HCT116 (cell line): ENCODE results near the gene DCAF5. TPM values are rescaled to one million over a fixed set of nuclear protein-coding genes. Genes with fewer than 3 reads are reported as not detected.

Experiments used
- ATAC-seq: fragments of 200-7000 bp; cut with Tn5 transposase; 2 replicates; pipeline ENCODE4 v1.9.1; 2020; ENCODE audit warnings: mild to moderate bottlenecking, moderate library complexity
- BruUV-seq: library from RNA; stranded (reverse); fragments of 400-500 nt; replicated peaks from 2 replicates; lab custom pipeline; 2021; lab: Mats Ljungman, UMichigan
- CTCF ChIA-PET: fragments of 300-600 bp; sonication (Branson Sonifier 250); formaldehyde crosslinking; loops from one replicate; lab custom pipeline; 2021; ENCODE audit warnings: antibody characterized with exemption; lab: Charles Lee
- POLR2A ChIA-PET: fragments of 300-600, 350-600 bp; sonication (Branson Sonifier 250); formaldehyde crosslinking; loops from one replicate; lab custom pipeline; 2021; ENCODE audit warnings: antibody characterized with exemption; lab: Charles Lee
- RAD21 ChIA-PET, 2 experiments: fragments of 300-600 bp; sonication (Branson Sonifier 250); formaldehyde crosslinking; loops; one replicate each; lab custom pipeline; 2023; ENCODE audit warnings: low total read pairs in 2 of 2; ENCODE audit not compliant: uncharacterized antibody in 2 of 2, unreplicated experiment in 2 of 2, low non-redundant PET in 1 of 2; lab: Charles Lee
- DNase-seq: peaks from one replicate; pipeline ENCODE4 v3.0.0-alpha.2; 2010; ENCODE audit warnings: low read depth, low spot score
- H2AFZ ChIP-seq: fragments of 200-600 bp; shearing (Covaris generic), sonication (generic); 2 replicates; pipeline ENCODE4 v1.6.1; 2017; ENCODE audit warnings: low read depth, mixed run types, mixed read lengths, antibody characterized with exemption, low read length; ENCODE audit not compliant: poor library complexity, severe bottlenecking
- H3K27ac ChIP-seq: 2 replicates; pipeline ENCODE4 v1.5.1; 2012; ENCODE audit warnings: low read depth, low read length
- H3K27me3 ChIP-seq: fragments of 200-600 bp; sonication (generic); 2 replicates; pipeline ENCODE4 v1.6.1; 2016; ENCODE audit warnings: mixed run types, low read length, mixed read lengths; ENCODE audit not compliant: insufficient read depth
- H3K36me3 ChIP-seq, 2 experiments: fragments of 200-500 bp in 1 of 2; fragments of 200-600 bp in 1 of 2; sonication (Bioruptor generic) in 1 of 2; sonication (generic) in 1 of 2; 2 replicates each; pipeline versions ENCODE4 v1.5.1 to v1.6.1; 2014 to 2016; ENCODE audit warnings: low read length in 2 of 2, inconsistent platforms in 1 of 2, mixed read lengths in 1 of 2, mixed run types in 1 of 2; ENCODE audit not compliant: insufficient read depth in 2 of 2, control insufficient read depth in 1 of 2
- H3K4me1 ChIP-seq, 2 experiments: fragments of 200-600 bp in 1 of 2; sonication (generic) in 1 of 2; 2 replicates each; pipeline versions ENCODE4 v1.5.1 to v1.6.1; 2012 to 2017; ENCODE audit warnings: low read length in 2 of 2, inconsistent platforms in 1 of 2, mild to moderate bottlenecking in 1 of 2, mixed read lengths in 1 of 2, mixed run types in 1 of 2, moderate library complexity in 1 of 2; ENCODE audit not compliant: insufficient read depth in 2 of 2, control insufficient read depth in 1 of 2
- H3K4me2 ChIP-seq: fragments of 200-600 bp; sonication (generic); 2 replicates; pipeline ENCODE4 v1.6.1; 2017; ENCODE audit warnings: mixed run types, low read length, mixed read lengths
- H3K4me3 ChIP-seq, 2 experiments: fragments of 200-600 bp in 1 of 2; sonication (generic) in 1 of 2; replicated peaks in 1 of 2; 2 replicates each; pipeline ENCODE4 v1.5.1; 2011 to 2016; ENCODE audit warnings: low read length in 2 of 2, control low read depth in 1 of 2, low read depth in 1 of 2, mild to moderate bottlenecking in 1 of 2, mixed read lengths in 1 of 2, mixed run types in 1 of 2
- H3K79me2 ChIP-seq: fragments of 200-600 bp; sonication (generic); 2 replicates; pipeline ENCODE4 v1.6.1; 2017; ENCODE audit warnings: mild to moderate bottlenecking, mixed run types, low read length, moderate library complexity, mixed read lengths; ENCODE audit not compliant: insufficient read depth
- H3K9ac ChIP-seq: fragments of 200-600 bp; sonication (generic); 2 replicates; pipeline ENCODE4 v1.6.1; 2016; ENCODE audit warnings: low read length, mixed read lengths
- H3K9me2 ChIP-seq: fragments of 200-600 bp; sonication (generic), shearing (Covaris generic); 2 replicates; pipeline ENCODE4 v1.6.1; 2017; ENCODE audit warnings: mixed run types, mild to moderate bottlenecking, moderate library complexity; ENCODE audit not compliant: insufficient read depth
- H3K9me3 ChIP-seq, 2 experiments: fragments of 200-500 bp in 1 of 2; fragments of 200-600 bp in 1 of 2; sonication (Bioruptor generic) in 1 of 2; sonication (generic) in 1 of 2; 2 replicates each; pipeline ENCODE4 v1.6.1; 2014 to 2017; ENCODE audit warnings: low read length in 2 of 2, mixed read lengths in 2 of 2, inconsistent platforms in 1 of 2, low read depth in 1 of 2, mild to moderate bottlenecking in 1 of 2, mixed run types in 1 of 2, moderate library complexity in 1 of 2; ENCODE audit not compliant: control insufficient read depth in 1 of 2, insufficient read depth in 1 of 2
- H4K20me1 ChIP-seq: fragments of 200-600 bp; sonication (generic), shearing (Covaris generic); 2 replicates; pipeline ENCODE4 v1.6.1; 2017; ENCODE audit warnings: mixed run types, mild to moderate bottlenecking, moderate library complexity; ENCODE audit not compliant: insufficient read depth
- CEBPB ChIP-seq: IDR thresholded peaks from 2 replicates; pipeline ENCODE4 v1.6.1; 2012; ENCODE audit warnings: low read depth
- EGR1 ChIP-seq: IDR thresholded peaks from 2 replicates; pipeline ENCODE4 v1.6.1; 2012; ENCODE audit warnings: low read depth
- EZH2phosphoT487 ChIP-seq: fragments of 200-600 bp; IDR thresholded peaks from 2 replicates; pipeline ENCODE4 v1.6.1; 2018; ENCODE audit warnings: antibody characterized with exemption, borderline replicate concordance
- FOSL1 ChIP-seq: IDR thresholded peaks from 2 replicates; pipeline ENCODE4 v1.6.1; 2012; ENCODE audit warnings: low read depth
- JUND ChIP-seq: IDR thresholded peaks from 2 replicates; pipeline ENCODE4 v1.6.1; 2012
- POLR2A ChIP-seq: IDR thresholded peaks from 2 replicates; pipeline ENCODE4 v1.7.0; 2011; ENCODE audit warnings: borderline replicate concordance; ENCODE audit not compliant: insufficient read depth, insufficient read length; ENCODE audit errors: extremely low read depth
- POLR2AphosphoS5 ChIP-seq: IDR thresholded peaks from 2 replicates; pipeline ENCODE4 v1.6.1; 2011; ENCODE audit warnings: mild to moderate bottlenecking, low read depth, low read length, moderate library complexity
- SP1 ChIP-seq: IDR thresholded peaks from 2 replicates; pipeline ENCODE4 v1.6.1; 2012; ENCODE audit warnings: low read depth
- SRF ChIP-seq: IDR thresholded peaks from 2 replicates; pipeline ENCODE4 v1.6.1; 2012; ENCODE audit warnings: low read depth
- TCF7L2 ChIP-seq: IDR thresholded peaks from 2 replicates; pipeline ENCODE4 v1.7.0; 2011; ENCODE audit warnings: borderline replicate concordance, inconsistent platforms; ENCODE audit not compliant: insufficient read depth, insufficient read length; ENCODE audit errors: extremely low read depth
- ZFX ChIP-seq: fragments of 450-650 bp; IDR thresholded peaks from 2 replicates; pipeline ENCODE4 v1.6.1; 2017
- ZNF274 ChIP-seq: fragments of 200-500 bp; sonication (Bioruptor generic); IDR thresholded peaks from 2 replicates; pipeline ENCODE4 v1.6.1; 2014; ENCODE audit warnings: mild to moderate bottlenecking, low read depth, low read length, inconsistent platforms
- intact Hi-C: fragments of 100-400 bp; cut with micrococcal nuclease; formaldehyde crosslinking; loops from 2 replicates; pipeline ENCODE4 v1.10.0; 2022
- total RNA-seq: library from RNA; stranded (reverse); gene quantifications from one replicate; pipeline ENCODE4 v1.2.1, GENCODE V29; 2021; ENCODE audit not compliant: unreplicated experiment
- TF ChIP-seq, protein P1 (sequence below): IDR thresholded peaks from 2 replicates; pipeline ENCODE4 v1.6.1; 2012; ENCODE audit warnings: low read depth
- TF ChIP-seq, protein P2 (sequence below): IDR thresholded peaks from 2 replicates; pipeline ENCODE4 v1.6.1; 2012
- TF ChIP-seq, protein P3 (sequence below): IDR thresholded peaks from 2 replicates; pipeline ENCODE4 v1.6.1; 2011; ENCODE audit warnings: mild to moderate bottlenecking, low read length, moderate library complexity; ENCODE audit not compliant: insufficient replicate concordance; ENCODE audit errors: extremely low read depth
- TF ChIP-seq, protein P4 (sequence below), 3 experiments: fragments of 200-600 bp in 1 of 3; sonication (generic) in 1 of 3; IDR thresholded peaks in 2 of 3; conservative IDR thresholded peaks in 1 of 3; 2 replicates each; pipeline ENCODE4 v1.5.1; 2012 to 2017; ENCODE audit warnings: low read depth in 2 of 3, low read length in 2 of 3, antibody characterized with exemption in 1 of 3, borderline replicate concordance in 1 of 3, control low read depth in 1 of 3, mild to moderate bottlenecking in 1 of 3, mixed read lengths in 1 of 3, mixed run types in 1 of 3, moderate library complexity in 1 of 3; ENCODE audit not compliant: insufficient read depth in 1 of 3
- TF ChIP-seq, protein P5 (sequence below): IDR thresholded peaks from 2 replicates; pipeline ENCODE4 v1.6.1; 2012

Gene DCAF5
- total RNA-seq, 1 experiment from 2014 or later, result 27.1 TPM

DNA sequence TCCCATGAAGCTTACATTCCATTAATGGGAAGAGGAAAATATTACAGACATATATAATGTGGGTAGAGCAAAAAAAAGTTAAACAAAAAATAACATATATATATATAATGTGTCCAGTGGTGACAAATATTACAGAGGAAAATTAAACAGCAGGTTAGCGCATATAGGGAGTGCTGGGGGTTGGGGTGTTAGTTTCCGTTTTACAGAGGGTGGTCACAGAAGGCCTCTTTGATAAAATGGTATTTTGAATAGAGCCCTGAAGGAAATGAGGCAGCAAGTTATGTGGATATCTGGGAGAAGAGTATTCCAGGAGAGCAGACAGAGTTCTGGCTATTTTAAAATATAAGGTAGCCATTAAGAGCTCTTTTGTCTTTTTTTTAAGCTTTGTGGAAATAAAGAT, 73.2 kb downstream of the DCAF5 start:
- no peak for ATAC-seq
- no peak overlapping the region for H3K4me3 ChIP-seq
- BruUV-seq, result no TSS peak
- H3K36me3 ChIP-seq, result peaks cover 0 to 2% of the 10 kb centered on the region in 2 experiments; a peak in 1 of 4 replicates
- TF ChIP-seq, protein P1, sequence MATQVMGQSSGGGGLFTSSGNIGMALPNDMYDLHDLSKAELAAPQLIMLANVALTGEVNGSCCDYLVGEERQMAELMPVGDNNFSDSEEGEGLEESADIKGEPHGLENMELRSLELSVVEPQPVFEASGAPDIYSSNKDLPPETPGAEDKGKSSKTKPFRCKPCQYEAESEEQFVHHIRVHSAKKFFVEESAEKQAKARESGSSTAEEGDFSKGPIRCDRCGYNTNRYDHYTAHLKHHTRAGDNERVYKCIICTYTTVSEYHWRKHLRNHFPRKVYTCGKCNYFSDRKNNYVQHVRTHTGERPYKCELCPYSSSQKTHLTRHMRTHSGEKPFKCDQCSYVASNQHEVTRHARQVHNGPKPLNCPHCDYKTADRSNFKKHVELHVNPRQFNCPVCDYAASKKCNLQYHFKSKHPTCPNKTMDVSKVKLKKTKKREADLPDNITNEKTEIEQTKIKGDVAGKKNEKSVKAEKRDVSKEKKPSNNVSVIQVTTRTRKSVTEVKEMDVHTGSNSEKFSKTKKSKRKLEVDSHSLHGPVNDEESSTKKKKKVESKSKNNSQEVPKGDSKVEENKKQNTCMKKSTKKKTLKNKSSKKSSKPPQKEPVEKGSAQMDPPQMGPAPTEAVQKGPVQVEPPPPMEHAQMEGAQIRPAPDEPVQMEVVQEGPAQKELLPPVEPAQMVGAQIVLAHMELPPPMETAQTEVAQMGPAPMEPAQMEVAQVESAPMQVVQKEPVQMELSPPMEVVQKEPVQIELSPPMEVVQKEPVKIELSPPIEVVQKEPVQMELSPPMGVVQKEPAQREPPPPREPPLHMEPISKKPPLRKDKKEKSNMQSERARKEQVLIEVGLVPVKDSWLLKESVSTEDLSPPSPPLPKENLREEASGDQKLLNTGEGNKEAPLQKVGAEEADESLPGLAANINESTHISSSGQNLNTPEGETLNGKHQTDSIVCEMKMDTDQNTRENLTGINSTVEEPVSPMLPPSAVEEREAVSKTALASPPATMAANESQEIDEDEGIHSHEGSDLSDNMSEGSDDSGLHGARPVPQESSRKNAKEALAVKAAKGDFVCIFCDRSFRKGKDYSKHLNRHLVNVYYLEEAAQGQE, result no peak
- TF ChIP-seq POLR2AphosphoS5 (no peak), CEBPB (no peak), ZNF274 (no peak), EZH2phosphoT487 (no peak), ZFX (no peak), POLR2A (no peak), SRF (no peak), FOSL1 (no peak), TCF7L2 (no peak), JUND (no peak), EGR1 (no peak), SP1 (no peak)
- TF ChIP-seq, protein P2, sequence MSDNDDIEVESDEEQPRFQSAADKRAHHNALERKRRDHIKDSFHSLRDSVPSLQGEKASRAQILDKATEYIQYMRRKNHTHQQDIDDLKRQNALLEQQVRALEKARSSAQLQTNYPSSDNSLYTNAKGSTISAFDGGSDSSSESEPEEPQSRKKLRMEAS, result no peak
- TF ChIP-seq, protein P3, sequence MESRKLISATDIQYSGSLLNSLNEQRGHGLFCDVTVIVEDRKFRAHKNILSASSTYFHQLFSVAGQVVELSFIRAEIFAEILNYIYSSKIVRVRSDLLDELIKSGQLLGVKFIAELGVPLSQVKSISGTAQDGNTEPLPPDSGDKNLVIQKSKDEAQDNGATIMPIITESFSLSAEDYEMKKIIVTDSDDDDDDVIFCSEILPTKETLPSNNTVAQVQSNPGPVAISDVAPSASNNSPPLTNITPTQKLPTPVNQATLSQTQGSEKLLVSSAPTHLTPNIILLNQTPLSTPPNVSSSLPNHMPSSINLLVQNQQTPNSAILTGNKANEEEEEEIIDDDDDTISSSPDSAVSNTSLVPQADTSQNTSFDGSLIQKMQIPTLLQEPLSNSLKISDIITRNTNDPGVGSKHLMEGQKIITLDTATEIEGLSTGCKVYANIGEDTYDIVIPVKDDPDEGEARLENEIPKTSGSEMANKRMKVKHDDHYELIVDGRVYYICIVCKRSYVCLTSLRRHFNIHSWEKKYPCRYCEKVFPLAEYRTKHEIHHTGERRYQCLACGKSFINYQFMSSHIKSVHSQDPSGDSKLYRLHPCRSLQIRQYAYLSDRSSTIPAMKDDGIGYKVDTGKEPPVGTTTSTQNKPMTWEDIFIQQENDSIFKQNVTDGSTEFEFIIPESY, result no peak
- TF ChIP-seq, protein P4, sequence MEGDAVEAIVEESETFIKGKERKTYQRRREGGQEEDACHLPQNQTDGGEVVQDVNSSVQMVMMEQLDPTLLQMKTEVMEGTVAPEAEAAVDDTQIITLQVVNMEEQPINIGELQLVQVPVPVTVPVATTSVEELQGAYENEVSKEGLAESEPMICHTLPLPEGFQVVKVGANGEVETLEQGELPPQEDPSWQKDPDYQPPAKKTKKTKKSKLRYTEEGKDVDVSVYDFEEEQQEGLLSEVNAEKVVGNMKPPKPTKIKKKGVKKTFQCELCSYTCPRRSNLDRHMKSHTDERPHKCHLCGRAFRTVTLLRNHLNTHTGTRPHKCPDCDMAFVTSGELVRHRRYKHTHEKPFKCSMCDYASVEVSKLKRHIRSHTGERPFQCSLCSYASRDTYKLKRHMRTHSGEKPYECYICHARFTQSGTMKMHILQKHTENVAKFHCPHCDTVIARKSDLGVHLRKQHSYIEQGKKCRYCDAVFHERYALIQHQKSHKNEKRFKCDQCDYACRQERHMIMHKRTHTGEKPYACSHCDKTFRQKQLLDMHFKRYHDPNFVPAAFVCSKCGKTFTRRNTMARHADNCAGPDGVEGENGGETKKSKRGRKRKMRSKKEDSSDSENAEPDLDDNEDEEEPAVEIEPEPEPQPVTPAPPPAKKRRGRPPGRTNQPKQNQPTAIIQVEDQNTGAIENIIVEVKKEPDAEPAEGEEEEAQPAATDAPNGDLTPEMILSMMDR (IDR thresholded peaks at IDR 0.05 in 2 of 3, conservative IDR thresholded peaks at IDR 0.05 in 1 of 3; ENCODE audit: borderline replicate concordance in 1 of 3, insufficient read depth in 1 of 3, low read depth in 2 of 3, low read length in 2 of 3), result no peak
- TF ChIP-seq, protein P5, sequence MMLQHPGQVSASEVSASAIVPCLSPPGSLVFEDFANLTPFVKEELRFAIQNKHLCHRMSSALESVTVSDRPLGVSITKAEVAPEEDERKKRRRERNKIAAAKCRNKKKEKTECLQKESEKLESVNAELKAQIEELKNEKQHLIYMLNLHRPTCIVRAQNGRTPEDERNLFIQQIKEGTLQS, result no peak
- TF ChIP-seq, all 23 proteins: peak for 0
- Histone ChIP-seq H4K20me1 (no peaks in the 10 kb centered on the region), H3K9me2 (no peaks in the 10 kb centered on the region), H3K27me3 (no peaks in the 10 kb centered on the region), H3K4me2 (no peak overlapping the region), H3K79me2 (no peaks in the 10 kb centered on the region), H2AFZ (no peak overlapping the region), H3K9ac (no peak overlapping the region), H3K27ac (no peak overlapping the region; the same call in 1 of the 2 replicates), H3K4me1 (peaks cover 10 to 28% of the 10 kb centered on the region in 2 experiments; a peak in 3 of 4 replicates), H3K9me3 (no peaks in the 10 kb centered on the region)
- DNase-seq, result no peak
- ChIA-PET CTCF (interaction anchor here (0.8 kb wide), 1 partner anchor 11 kb away, joined by 3 read pairs; no protein-coding TSS in a partner anchor), POLR2A (no interaction called here), RAD21 (no interaction called here)
- intact Hi-C loops, result no loop called here
